Left ventricle myocardium superior (tissue), 1 donor: ENCODE data around the gene ACTA2. TPM values are rescaled to one million over a fixed set of nuclear protein-coding genes. Genes with fewer than 3 reads are reported as not detected.

ENCODE experiments used
- ATAC-seq: fragments of 200-7000 bp; cut with Tn5 transposase; one replicate; pipeline ENCODE4 v1.9.1; 2020; ENCODE audit warnings: mild to moderate bottlenecking, moderate library complexity
- DNase-seq: peaks from one replicate; pipeline ENCODE4 v3.0.0-alpha.2; 2020
- intact Hi-C: fragments of 100-400 bp; cut with micrococcal nuclease; formaldehyde crosslinking; loops from one replicate; pipeline ENCODE4 v1.11.0; 2022
- total RNA-seq: library from RNA; stranded (reverse); fragmentation: NEBNext Ultra II Directional; extraction: Animal tissue kit (Norgen Biotek cat#: 25700); gene quantifications from one replicate; pipeline ENCODE4 v1.2.1, GENCODE V29; 2021
- donor health status: DM: no; HTN: yes; CAD: no; lungs with severe emphysema.

Gene ACTA2
- total RNA-seq, 1 donor from 2014 or later, result 53.5 TPM

DNA sequence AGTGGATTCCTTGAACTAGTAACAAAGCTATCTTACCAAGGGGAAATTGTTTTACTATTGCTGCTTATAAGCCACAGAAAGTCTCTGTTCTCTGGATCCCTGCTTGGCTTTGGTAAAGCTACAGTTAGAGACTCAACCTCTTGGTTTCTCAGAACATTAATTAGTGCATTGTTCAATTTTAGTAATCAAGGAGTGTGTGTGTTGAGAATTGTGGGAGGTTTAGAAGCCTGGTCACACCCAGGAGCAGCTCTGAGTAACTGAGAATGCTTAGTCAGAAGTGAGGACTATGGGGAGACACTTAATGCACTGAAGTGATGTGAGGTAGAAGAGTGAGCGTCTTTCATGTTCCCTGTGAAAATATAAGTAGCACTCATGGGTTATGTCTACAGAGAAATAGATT lies 8.2 kb upstream of the ACTA2 start:
- no peak for ATAC-seq
- DNase-seq, result no peak
- intact Hi-C loops, result no loop called here

DNA sequence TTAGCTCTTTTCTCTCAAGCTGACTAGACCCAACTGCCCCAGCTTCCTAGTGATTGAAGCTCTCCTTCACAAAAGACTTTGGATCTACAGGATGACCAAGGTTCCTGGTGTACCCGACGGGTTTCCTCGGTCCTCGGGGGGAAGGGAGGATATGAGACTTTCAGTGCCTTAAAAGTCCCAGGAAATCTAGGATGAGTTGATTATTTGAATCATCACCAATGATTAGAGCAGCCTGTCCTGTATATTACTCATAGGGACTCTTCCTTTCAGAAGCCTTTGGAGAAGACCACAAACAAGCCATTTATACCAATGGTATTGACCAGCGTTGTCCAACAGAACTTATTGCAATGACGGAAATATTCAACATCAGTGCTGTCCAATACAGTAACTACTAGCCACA lies 6.1 kb upstream of the ACTA2 start:
- no peak for DNase-seq
- intact Hi-C loops, result no loop called here
- ATAC-seq, result no peak

DNA sequence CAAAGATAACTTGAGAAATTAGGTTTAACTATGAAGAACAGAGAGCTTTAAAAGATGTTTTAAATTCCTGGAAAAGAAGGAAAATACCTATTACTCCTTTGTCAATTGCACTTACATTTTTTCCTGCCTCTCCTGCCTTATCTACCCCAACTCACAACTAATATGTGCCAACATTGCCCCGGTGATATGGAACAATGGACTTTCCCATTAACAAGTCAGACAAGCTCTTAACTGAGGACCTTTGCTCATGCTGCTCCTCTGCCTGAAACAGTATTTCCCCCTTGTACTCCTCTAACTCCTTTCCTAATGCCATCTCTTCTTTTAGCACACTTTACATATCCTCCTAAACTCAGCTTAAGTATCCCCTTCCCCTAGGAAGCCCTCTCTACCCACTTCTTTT lies 4.8 kb upstream of the ACTA2 start:
- DNase-seq (no peak), ATAC-seq (no peak)
- intact Hi-C loops, result no loop called here

DNA sequence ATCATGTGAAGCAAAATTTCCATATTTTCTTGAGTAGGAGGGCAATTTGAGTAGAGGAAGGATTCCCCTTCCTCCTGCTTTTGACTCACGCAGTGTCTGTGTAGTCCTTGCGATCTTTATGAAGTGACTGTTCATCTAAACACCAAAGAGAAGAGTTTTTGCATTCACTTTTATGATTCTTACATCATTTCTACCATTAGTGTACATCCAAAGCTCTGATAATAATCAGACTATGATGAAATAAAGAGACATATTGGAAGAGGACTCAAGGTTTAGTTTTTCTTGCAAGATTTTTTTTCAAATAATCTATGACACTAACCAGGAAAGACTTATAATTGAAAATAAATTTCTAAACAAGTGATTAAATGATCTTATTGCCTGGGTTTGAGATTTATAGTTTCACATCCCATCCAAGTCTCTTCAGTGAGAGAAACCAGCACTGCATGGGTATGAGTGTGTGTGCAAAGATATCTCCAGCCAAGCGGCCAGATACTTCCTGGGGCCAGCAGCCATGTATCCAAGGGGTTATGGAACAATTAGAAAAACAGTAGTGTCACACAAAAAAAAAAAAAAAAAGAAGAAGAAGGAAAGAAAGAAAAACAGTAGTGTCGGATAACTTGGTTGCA lies 2.0 kb upstream of the ACTA2 start:
- intact Hi-C loops, result no loop called here
- ATAC-seq, result no peak
- no peak for DNase-seq

- no peak for DNase-seq
Observed at GRCh38 chr10:88953662-88954061, 1.1 kb upstream of the ACTA2 start.

GRCh38 chr10:88949912-88950837 lies 2.4 kb downstream of the ACTA2 start:
- no peak for ATAC-seq
- intact Hi-C loops, result no loop called here
- no peak for DNase-seq

More at GRCh38 chr10:88953662-88954061, 1.1 kb upstream of the ACTA2 start:
- intact Hi-C loops, result no loop called here
- no peak for ATAC-seq

DNA sequence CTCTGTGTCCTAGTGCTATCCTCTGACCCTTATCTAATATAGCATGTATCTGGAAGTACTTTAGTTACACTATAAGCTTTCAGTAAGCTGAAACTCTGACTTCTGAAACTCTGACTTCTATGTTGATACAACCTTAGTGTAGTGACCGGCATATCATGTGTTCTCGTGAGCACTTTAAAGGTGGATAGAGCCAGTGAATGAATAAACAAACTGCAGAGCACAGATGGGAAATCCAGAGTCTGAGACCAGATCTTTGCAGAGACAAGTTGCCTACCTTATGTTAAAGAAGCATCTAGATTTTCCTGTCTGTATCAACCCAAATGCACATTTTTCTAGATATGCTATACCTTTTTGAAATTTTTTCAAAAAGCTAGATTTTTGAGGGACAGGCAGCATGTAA lies 3.5 kb downstream of the ACTA2 start:
- DNase-seq (no peak), ATAC-seq (no peak)
- intact Hi-C loops, result no loop called here

GRCh38 chr10:88946965-88947590 lies 5.5 kb downstream of the ACTA2 start:
- ATAC-seq, result no peak
- DNase-seq, result no peak
- intact Hi-C loops, result no loop called here

GRCh38 chr10:88946200-88946599 lies 6.4 kb downstream of the ACTA2 start:
- DNase-seq (no peak), ATAC-seq (no peak)
- intact Hi-C loops, result no loop called here

DNA sequence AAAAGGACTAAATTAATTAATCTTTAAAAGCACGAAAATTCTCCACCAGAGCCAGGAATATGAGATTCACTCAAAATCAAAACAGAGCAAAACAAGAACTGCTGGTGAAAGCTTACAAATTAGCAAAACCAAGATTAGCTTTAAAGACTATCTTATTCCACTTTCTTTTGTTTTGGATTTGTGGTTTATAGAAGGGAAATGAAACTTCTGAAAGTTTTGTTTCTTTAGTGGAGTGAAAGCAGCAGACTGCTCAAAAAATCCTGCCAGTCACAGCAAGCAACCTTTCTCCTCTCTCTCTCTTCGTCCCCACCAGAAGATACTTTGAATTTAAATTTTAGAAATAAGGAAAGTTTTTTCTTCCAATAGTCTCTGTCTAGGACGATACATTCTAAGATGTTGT lies 7.8 kb downstream of the ACTA2 start:
- DNase-seq, result no peak
- ATAC-seq, result no peak
- intact Hi-C loops, result no loop called here

DNA sequence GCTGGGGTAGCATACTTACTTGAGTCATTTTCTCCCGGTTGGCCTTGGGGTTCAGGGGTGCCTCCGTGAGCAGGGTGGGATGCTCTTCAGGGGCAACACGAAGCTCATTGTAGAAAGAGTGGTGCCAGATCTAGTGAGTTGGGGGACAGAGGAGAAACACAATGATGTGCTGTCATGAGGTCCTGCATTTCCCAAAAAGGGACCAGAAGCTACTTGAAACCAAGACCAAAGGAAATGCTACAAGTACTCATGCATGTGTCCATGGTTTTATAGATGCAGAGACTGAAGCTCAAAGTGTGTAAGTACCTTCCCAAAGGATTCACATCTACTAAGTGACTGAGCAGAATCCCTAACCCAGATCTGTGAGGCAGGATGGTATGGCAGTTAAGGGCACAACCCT lies 8.8 kb downstream of the ACTA2 start:
- intact Hi-C loops, result no loop called here
- ATAC-seq (no peak), DNase-seq (no peak)

GRCh38 chr10:88941026-88941425 lies 11.5 kb downstream of the ACTA2 start:
- intact Hi-C loops, result no loop called here
- ATAC-seq (no peak), DNase-seq (no peak)

GRCh38 chr10:88938938-88939337 lies 13.6 kb downstream of the ACTA2 start:
- intact Hi-C loops, result loop anchor here (5.0 kb wide), 1 partner anchor 273 kb away; no protein-coding TSS in a partner anchor

GRCh38 chr10:88938039-88938438 lies 14.5 kb downstream of the ACTA2 start:
- intact Hi-C loops, result loop anchor here (5.0 kb wide), 1 partner anchor 274 kb away; no protein-coding TSS in a partner anchor
- ATAC-seq, result no peak
- no peak for DNase-seq

More at GRCh38 chr10:88938938-88939337, 13.6 kb downstream of the ACTA2 start:
- DNase-seq, result no peak
- no peak for ATAC-seq

- DNase-seq (no peak), ATAC-seq (no peak)
- intact Hi-C loops, result loop anchor here (5.0 kb wide), 1 partner anchor 276 kb away; no protein-coding TSS in a partner anchor
Observed at GRCh38 chr10:88936656-88937055, 15.9 kb downstream of the ACTA2 start.

- DNase-seq (peak; percentile 72), ATAC-seq (peak; percentile 73)
- intact Hi-C loops, result loop anchor here (2.0 to 5.0 kb wide), 2 partner anchors 52 to 277 kb away; no protein-coding TSS in a partner anchor
Observed at GRCh38 chr10:88934900-88935672, 17.5 kb downstream of the ACTA2 start.

DNA sequence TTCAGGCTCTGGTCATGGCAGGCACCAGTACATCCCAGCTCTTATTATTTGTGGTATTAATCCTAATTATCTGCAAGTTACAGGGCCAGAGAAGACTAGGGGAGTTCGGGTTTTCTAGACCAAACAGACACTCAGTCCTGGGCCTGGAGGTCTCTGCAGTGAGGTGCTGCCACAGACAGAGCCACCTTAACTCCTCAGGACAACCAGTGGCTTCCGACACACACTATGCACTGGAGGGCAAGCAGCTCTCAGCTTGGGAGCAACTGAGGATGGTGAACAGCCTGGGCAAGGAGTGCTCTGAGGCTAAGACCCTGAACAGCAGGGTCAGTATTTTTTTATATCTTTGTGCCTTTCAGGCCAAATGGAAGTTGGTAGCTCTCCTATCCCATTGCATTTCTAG lies 19.0 kb downstream of the ACTA2 start:
- intact Hi-C loops, result no loop called here
- DNase-seq (no peak), ATAC-seq (no peak)

DNA sequence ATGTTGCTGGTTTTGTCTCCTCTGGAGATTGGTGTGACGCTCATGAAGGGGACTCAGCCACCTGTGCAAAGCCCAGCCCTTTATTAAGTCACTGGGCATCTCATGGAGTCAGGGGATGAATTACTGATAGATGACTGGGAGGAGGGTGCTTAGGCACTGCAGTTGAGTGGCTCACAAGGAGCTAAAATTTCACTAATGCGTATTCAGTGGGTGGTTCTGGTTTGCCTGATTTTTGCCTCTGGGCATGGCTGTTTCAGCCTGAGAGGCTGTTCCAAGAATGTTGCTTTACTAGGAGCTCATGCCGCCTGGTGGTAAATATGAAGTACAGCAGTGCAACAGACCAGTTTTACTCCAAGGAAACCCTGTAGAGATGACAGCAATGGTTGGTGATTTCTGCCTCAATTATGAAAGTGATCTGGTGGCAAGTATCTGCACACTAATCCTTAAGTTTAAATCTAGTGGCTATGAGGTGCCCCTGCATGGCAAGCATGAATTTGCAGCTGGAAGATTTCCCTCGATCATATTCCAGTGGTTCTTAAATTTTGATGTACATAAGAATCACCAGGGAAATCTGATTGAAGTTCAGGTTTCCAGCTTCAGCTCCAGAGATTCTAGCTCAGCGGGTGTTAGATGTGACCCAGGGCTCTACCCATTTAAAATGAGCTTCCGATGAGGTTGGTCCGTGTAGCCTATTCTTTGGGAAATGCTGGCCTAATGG lies 19.9 kb downstream of the ACTA2 start:
- intact Hi-C loops, result loop anchor here (1.0 kb wide), 1 partner anchor 97 kb away; no protein-coding TSS in a partner anchor
- ATAC-seq (peak; percentile 75), DNase-seq (no peak)
